GM19468 (cell line): ENCODE results near the gene HOXA4.

Source experiments
- ATAC-seq: cut with Tn5 transposase; IDR thresholded peaks from one replicate; pipeline ENCODE4 v1.9.1; 2021; ENCODE audit warnings: mild to moderate bottlenecking, moderate library complexity, moderate number of reproducible peaks; ENCODE audit not compliant: unreplicated experiment; ENCODE audit errors: extremely low read depth

Gene HOXA4

DNA sequence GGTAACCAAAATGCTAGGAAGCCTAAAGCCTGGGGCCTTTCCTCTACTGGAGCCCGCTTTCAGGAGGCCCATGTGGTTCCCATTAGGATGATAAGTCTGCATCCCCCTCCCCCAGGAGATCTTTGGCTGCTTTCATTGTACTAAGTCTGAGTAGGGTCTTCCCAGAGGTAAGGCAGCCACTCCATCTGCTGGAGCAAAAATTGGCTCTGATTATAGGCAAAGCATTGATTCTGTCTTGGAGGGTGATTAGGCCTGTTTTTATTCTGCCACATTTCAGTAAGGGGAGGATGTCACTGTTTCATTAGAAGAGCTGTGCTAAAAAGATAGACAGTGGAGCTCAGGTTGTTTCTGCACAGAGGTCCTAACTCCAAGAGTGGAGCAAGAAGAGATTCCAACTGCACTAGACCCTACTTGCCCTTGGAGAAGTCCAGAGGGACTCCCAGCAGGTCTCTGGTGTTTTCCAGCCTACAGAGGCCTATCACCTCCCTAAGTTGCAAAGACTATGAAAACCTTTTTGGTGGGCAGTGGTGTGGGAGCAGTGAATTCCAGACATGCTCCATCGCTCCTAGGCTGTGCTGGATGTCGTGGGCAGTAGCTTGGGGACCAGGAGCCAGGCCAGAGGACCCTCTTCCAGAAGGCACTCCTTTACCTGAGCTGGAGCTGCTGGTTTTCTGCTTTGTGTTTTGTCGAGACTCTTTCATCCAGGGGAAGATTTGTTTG is 20.9 kb downstream of the HOXA4 start:
- no peak for ATAC-seq

GRCh38 chr7:27108390-27109127 is 22.0 kb downstream of the HOXA4 start:
- ATAC-seq = no peak

- no peak for ATAC-seq
Observed at GRCh38 chr7:27107391-27108381, 22.9 kb downstream of the HOXA4 start.

DNA sequence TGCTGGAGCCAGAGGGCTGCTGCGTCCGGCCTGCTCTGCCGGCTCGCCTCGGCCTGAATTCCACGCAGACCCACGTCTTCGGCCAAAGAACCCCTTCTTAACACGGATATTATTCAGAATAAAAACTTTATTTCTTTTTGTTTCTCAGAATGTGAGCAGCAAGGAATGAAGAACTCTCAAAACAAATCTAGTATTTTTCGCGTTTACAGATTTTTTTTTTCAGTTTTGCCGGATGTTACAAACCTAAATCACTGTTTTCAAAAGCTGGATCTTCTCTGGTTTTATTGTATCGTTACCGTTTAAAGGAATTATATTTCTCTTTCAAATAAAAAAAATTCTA is 23.7 kb downstream of the HOXA4 start:
- ATAC-seq = no peak

GRCh38 chr7:27106181-27106900 is 24.2 kb downstream of the HOXA4 start:
- no peak for ATAC-seq

GRCh38 chr7:27105301-27106031 is 25.1 kb downstream of the HOXA4 start:
- ATAC-seq = no peak

DNA sequence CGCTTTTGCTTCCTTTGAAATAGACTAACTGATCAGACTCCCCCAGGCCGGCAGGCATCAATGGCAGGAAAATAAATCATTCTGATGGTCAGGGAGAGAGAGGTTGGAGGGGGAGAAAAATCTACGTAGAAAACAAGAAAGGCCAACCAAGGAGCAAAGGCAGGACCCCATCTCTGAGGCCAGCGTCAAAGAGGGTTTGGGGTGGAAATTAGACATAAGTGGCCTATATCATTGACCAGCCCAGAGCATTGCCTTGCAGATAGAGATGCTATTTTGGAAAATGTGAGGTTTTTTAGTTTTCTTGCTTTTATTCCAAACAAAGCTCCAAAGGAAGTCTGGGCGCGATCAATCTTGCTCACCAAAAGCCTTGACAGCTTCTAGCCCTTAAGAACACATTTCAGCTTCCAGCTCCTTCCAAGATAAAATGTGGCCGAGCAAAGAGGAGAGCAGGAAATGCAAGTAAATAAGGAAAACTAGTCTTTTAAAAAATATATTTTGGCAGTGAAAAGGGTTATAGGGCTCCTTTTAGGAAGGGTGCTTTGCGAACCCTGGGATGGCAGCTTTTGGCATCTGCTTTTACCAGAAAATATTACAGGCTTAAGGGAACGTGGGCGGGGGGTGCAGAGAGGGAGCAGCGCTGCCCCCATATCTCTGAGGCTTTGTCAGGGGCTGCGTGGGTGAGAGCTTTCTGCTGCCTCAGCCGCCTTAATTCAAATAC is 26.1 kb downstream of the HOXA4 start:
- ATAC-seq = no peak

DNA sequence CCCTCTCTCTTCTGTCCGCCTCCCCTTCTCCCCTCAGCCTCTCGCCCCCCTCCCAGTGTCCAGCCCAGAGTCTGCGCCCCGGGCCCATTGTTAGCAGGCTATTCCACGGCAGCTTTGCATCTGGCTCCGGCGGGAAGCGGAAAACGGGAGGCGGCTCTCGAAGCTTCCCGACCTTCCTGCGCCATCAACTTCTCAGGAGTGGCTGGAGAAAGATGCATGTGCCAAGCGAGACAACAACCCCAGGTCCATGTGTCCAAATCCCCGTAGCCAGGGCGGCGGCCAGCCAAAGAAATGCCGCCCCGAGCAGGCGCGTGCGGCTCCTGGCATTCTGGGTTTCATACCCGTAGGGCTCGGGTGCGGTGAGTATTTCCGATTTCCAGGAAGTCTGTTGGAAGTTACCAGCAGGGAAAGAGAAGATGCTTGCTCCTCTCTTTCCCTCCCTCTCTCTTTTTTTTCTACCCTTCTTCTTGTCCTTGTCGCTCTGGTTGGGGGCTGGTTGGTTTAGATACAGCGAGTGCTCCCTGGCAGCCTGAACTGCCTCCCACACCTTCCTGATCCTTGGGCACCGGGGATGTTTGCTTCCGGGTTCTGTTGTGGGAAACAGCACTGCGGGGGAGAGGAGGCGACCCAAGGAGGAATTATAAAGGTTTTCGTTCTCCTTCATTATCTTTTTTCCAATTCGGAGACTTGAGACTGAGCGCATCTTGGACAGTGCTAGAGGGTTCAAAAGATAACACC is 26.9 kb downstream of the HOXA4 start:
- ATAC-seq = no peak

GRCh38 chr7:27102581-27103442 is 27.7 kb downstream of the HOXA4 start, which contains the start of gene HOXA2:
Gene HOXA2, minus strand, starts transcription at chr7:27102683. Its CDS starts 183 bp downstream, at chr7:27102500.
- no peak for ATAC-seq

GRCh38 chr7:27101957-27102580 is 28.5 kb downstream of the HOXA4 start:
- ATAC-seq = no peak

DNA sequence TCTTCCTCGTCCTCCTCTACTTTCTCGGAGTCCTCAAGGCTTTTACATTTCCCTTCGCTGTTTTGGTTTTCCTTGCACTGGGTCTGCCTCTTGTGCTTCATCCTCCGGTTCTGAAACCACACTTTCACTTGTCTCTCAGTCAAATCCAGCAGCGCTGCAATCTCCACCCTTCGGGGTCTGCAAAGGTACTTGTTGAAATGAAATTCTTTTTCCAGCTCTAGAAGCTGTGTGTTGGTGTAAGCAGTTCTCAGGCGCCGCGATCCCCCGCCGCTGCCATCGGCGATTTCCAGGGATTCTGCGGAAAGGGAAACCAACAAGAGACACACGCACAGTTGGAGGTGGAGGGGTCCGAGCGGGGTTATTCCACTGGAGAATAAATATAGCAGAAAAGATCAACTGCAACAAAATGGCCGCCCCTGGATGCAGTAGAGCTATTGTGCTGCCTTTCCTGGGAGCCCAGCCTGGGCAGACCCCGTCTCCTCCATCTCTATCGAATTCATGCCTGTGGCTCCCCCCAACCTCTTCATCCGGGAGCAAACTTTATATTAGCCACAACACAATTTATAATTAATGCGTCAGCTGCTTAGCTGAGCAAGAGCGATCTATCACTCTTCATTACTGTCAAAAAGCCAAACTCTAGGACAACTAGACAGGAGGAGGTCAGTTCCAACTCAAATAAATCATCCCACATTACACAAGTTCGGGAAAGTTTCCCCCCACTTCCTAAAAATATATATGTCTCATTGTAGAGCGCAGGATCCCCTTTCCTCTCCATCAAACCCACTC is 29.2 kb downstream of the HOXA4 start:
- no peak for ATAC-seq

DNA sequence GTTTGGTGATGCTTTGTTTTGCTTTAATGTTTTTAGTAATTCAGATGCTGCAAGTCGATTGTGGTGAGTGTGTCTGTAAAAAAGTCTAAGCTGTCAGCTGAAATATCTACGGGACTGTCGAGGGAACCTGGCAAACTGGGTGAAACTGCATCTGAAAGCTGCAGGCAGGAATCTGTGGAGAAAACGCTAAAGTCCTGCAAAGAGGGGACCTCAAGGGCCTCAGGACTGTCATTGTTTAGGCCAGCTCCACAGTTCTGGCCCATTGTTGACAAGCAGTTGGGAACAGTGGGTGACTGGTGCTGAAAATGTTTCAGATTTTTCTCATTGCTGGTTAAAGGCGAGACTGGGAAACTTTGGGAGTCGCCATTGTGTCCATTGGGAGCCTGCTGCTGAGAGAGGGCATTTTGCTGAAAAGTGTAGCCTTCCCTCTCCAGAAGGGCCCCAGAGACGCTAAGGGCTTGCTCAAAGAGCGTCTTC is 29.8 kb downstream of the HOXA4 start:
- no peak for ATAC-seq

GRCh38 chr7:27099453-27100370 is 30.8 kb downstream of the HOXA4 start:
- no peak for ATAC-seq

DNA sequence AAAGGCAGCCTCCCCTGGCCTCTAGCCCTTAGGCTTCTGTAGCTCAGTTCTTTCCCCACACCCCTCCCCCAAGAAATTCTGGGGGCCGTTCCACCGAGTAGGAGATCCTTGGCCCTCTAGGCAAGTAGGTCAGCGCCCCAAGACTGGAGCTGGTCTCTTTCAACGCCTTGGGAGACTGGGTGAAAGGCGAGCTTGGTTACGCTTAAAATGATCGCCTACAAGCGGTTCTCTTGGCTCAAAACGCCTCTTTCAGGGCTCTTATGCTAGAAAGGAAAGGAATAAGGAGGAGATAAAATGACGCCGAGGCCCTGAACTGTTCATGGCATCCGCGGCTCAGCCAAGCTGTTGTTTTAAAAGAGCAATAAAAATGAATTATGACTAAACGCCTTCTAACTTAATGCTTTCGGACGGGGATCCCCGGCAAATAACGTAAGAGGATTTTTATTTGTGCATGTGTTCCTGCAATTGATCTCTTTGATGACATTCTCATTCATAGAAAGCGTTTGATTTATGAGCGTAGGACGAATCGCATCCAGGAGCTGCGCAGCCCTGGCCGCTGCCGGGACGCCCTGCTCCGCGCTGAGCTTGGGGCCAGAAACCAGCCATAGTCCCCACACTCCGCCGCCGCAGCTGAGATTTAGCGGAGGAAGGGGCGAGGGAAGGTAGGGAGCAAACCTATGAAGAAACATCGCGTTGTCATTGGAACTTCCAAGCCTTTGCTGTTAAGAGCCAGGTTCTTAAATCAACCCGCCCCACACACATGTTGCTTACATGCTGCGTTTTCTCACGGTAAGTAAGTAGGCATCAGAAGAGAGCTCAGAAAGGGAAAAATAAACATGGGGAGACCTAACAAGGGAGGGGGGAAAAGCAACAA is 31.7 kb downstream of the HOXA4 start:
- no peak for ATAC-seq
